ENCODE measurements around the gene SEMA4C. TPM values are rescaled to one million over a fixed set of nuclear protein-coding genes. Genes with fewer than 3 reads are reported as not detected.
"Not testable (repeated sequence)": the region's sequence is repeated elsewhere in the genome, so short reads cannot be mapped to it uniquely, and the experiment has no call there.

Gene SEMA4C
- polyA plus RNA-seq, 1 donor from 2014 or later = 0.58 TPM

- H3K27ac Mint-ChIP-seq = no peak overlapping the region
- H3K27me3 Mint-ChIP-seq = no peaks in the 10 kb centered on the region
- no peaks in the 10 kb centered on the region for H3K36me3 Mint-ChIP-seq
- H3K4me1 Mint-ChIP-seq = peaks cover 10 to 12% (median 12%) of the 10 kb centered on the region in 3 donors
- H3K9me3 Mint-ChIP-seq = no peaks in the 10 kb centered on the region
- H3K4me3 Mint-ChIP-seq = no peak overlapping the region
Measured at GRCh38 chr2:96891591-96892333, 21.9 kb upstream of the SEMA4C start.

GRCh38 chr2:96890726-96891385 lies 21.0 kb upstream of the SEMA4C start:
- no peaks in the 10 kb centered on the region for H3K36me3 Mint-ChIP-seq

DNA sequence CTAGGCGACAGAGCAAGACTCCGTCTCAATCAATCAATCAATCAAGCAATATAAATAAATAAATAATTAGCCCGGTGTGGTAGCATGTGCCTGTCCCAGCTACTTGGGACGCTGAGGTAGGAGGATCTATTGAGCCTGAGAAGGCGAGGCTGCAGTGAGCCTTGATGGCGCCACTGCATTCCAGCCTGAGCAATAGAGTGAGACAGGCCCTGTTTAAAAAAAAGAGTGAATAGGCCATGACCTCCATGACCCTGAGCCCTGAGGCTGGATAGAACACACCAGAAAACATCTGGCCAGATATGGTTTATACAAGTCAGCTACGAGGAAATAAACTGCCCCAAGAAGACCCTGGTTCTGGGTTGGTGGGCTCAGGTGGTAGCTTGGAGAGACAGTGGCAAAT lies 20.4 kb upstream of the SEMA4C start:
- peak overlapping the region in 1 of 3 donors; percentile 23 for H3K27ac Mint-ChIP-seq
- no peaks in the 10 kb centered on the region for H3K36me3 Mint-ChIP-seq
- H3K27me3 Mint-ChIP-seq = no peaks in the 10 kb centered on the region
- no peaks in the 10 kb centered on the region for H3K9me3 Mint-ChIP-seq
- H3K4me1 Mint-ChIP-seq = peaks cover 10 to 12% (median 10%) of the 10 kb centered on the region in 3 donors
- no peak overlapping the region for H3K4me3 Mint-ChIP-seq

More at GRCh38 chr2:96890726-96891385, 21.0 kb upstream of the SEMA4C start:
- Mint-ChIP-seq H3K4me3 (no peak overlapping the region), H3K27me3 (no peaks in the 10 kb centered on the region), H3K27ac (no peak overlapping the region), H3K9me3 (no peaks in the 10 kb centered on the region), H3K4me1 (peaks cover 10 to 12% (median 10%) of the 10 kb centered on the region in 3 donors)

GRCh38 chr2:96889502-96889901 lies 19.6 kb upstream of the SEMA4C start:
- Mint-ChIP-seq H3K4me1 (peaks cover 10 to 12% (median 10%) of the 10 kb centered on the region in 3 donors), H3K4me3 (peak overlapping the region in 1 of 4 donors; percentile 11)
- not testable (repeated sequence) for H3K27ac Mint-ChIP-seq, H3K36me3 Mint-ChIP-seq, H3K27me3 Mint-ChIP-seq, H3K9me3 Mint-ChIP-seq

DNA sequence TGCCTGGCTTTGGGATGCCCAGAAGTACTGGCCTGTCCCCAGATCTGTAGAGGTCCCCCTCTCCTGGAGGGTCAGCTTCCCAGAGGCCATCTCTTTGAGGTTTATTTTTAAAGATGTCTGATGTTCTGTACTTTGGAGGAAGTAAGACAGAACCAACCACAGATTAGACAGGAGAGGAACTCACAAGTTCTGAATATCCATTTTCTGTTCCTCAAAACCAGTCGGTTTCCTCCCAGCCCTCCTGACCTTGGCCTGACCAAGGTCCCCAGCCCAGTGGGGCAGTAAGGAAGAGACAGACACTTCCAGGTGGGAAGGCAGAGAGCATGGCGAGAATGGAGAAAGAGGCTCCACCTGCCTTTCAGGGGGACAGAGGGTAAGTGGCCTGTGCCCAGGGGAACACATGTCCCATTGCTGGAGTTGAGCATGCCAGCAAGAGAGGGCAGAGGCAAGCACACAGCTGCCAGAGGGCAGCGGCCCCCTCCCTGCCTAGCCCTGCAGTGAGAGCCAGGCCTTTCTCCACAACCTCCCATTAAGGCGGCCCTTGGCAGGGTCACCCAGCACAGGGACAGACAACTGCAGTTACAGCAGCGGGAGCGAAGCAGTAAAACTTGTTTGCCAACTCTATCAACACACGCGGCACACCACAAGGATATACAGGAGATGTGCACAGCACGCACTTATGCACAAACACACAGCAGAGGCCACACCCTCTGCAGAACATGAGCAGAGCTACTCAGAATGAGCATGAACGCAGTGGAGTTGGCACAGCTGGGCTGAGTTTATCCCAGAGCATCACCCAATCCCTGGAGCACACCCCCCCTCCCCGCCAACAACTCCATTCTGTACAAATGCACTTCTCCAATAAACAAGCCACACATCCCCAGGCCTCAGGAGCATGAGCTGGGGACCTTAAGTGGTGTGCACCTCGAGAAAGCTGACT lies 18.5 kb upstream of the SEMA4C start:
- Mint-ChIP-seq H3K36me3 (no peaks in the 10 kb centered on the region), H3K27ac (peak overlapping the region; percentile 50 to 94 (median 63)), H3K4me1 (peaks cover 10 to 12% (median 10%) of the 10 kb centered on the region in 3 donors), H3K4me3 (peak overlapping the region in 1 of 4 donors; percentile 63), H3K9me3 (no peaks in the 10 kb centered on the region), H3K27me3 (no peaks in the 10 kb centered on the region)

DNA sequence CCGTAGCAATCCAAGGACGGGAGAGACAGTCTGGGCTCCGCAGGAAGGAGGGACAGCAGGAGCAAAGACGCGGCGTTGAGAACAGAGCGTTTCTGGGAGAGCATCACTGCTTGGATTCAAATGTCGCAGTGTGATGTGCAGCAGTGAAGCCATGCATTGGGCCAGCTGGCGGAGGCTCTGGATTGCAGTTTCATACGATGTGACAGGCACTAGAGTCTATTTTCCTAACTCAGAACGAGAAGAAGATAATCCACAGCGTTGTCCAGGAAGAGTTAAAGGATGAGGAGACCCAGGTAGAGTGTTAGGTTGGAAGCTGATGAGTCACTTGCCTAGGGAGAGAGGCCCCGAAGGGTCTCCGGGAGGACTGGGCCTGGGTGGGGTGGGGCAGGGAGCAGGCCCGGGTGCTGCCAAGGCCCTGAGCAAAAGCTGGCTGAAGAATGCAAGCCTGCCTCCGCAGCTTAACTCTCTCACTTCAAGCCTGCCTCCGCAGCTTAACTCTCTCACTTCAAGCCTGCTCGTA lies 17.7 kb upstream of the SEMA4C start:
- Mint-ChIP-seq H3K4me1 (peaks cover 10 to 12% (median 10%) of the 10 kb centered on the region in 3 donors), H3K27ac (peak overlapping the region in 1 of 3 donors; percentile 94), H3K4me3 (peak overlapping the region in 1 of 4 donors; percentile 80), H3K9me3 (no peaks in the 10 kb centered on the region), H3K27me3 (no peaks in the 10 kb centered on the region), H3K36me3 (no peaks in the 10 kb centered on the region)

DNA sequence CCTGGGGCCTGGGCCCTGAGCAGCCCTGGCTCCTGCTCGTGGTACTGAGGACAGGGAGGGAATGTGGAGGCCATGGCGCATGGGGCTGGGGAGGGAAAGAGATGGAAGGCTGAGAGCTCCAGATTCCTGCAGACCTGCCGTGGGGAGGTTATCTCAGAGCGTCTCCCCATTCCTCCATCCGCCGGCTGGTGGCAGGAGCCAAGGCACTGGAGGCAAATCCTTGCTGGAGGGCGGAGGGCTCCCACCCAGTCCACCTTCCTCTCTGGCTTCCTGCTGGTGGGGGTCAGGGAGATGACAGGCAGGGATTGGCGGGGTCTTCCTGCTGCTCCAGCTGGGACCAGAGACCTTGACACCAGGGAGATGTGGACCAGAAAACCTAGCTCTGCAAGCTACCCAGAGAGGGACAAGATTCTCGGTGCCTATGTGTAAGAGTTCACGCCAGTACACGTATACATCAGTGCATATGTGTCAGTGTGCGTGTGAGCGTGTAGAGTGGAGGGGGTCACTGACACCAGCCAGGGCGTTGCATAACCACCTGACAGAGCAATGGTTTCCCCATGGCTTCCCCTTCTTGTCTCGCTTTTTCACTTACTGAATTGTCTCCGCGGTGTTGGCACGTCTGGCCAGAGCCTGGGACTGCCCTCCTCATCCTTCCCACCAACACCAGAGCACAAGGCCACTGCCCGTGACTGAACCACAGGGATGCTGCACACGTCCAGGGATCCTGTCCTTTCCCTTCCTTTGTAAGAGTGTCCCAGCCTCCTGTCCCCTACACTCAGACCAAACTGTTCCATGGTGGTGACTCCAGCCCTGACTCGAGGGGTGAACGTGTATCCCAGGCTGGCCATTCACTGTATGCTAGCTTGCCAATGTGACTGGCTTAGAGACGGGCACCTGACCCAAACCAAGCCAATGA lies 15.8 kb upstream of the SEMA4C start:
- peaks cover 10 to 12% (median 10%) of the 10 kb centered on the region in 3 donors for H3K4me1 Mint-ChIP-seq
- H3K9me3 Mint-ChIP-seq = no peaks in the 10 kb centered on the region
- H3K36me3 Mint-ChIP-seq = no peaks in the 10 kb centered on the region
- no peak overlapping the region for H3K4me3 Mint-ChIP-seq
- peak overlapping the region in 1 of 3 donors; percentile 73 for H3K27ac Mint-ChIP-seq
- peaks cover 2% of the 10 kb centered on the region for H3K27me3 Mint-ChIP-seq

GRCh38 chr2:96884299-96885094 lies 14.6 kb upstream of the SEMA4C start:
- Mint-ChIP-seq H3K27ac (no peak overlapping the region), H3K4me1 (peaks cover 10 to 12% (median 10%) of the 10 kb centered on the region in 3 donors), H3K4me3 (no peak overlapping the region), H3K27me3 (peaks cover 4% of the 10 kb centered on the region), H3K9me3 (no peaks in the 10 kb centered on the region), H3K36me3 (no peaks in the 10 kb centered on the region)

DNA sequence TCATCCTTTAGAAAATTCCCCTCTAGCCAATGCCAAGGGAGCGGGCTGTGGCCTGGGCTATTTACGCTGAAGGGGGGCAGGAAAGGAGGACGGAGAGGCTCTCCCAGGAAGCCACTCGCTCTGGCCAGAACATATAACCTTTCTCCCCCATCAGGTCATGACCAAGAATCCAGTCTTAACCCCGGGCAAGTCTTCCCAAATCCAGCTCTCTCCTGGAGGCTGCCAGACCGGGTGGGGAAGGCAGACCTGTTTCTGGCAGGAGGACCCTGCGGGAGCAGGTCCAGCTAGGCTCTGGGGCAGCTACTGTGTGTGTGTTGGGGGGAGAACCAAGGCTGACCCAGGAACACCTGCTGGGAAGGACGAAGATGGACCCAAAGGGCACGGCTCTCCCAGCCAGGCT lies 13.4 kb upstream of the SEMA4C start:
- H3K9me3 Mint-ChIP-seq = no peaks in the 10 kb centered on the region
- no peaks in the 10 kb centered on the region for H3K36me3 Mint-ChIP-seq
- H3K4me3 Mint-ChIP-seq = no peak overlapping the region
- peaks cover 5% of the 10 kb centered on the region for H3K27me3 Mint-ChIP-seq
- H3K4me1 Mint-ChIP-seq = peaks cover 8 to 10% (median 8%) of the 10 kb centered on the region in 3 donors
- H3K27ac Mint-ChIP-seq = no peak overlapping the region

DNA sequence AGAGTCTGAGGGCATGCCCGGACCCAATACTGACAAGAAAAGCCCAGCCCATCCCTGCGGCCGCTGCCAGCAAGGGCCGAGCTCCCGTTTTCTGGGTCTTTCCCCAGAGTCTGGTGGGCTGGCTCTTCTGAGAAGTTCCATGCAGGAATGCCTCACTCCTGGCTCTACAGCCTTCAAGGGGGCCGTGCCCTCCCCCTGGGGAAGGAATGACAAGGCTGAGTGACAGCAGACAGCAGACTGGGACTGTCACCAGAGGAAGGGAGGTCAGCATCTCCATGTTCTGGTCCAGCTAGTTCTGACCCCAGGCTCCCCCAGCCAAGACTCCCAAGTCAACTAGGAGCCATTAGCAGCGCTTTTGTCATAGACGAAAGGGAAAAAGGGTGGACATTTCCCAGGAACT lies 13.0 kb upstream of the SEMA4C start:
- Mint-ChIP-seq H3K4me3 (no peak overlapping the region), H3K9me3 (no peaks in the 10 kb centered on the region), H3K27ac (no peak overlapping the region), H3K4me1 (peaks cover 4 to 6% (median 5%) of the 10 kb centered on the region in 3 donors), H3K27me3 (peaks cover 7% of the 10 kb centered on the region), H3K36me3 (no peaks in the 10 kb centered on the region)

- H3K4me3 Mint-ChIP-seq = no peak overlapping the region
- peaks cover 0 to 2% (median under 1%) of the 10 kb centered on the region in 3 donors for H3K4me1 Mint-ChIP-seq
- peaks cover 8% of the 10 kb centered on the region for H3K27me3 Mint-ChIP-seq
- no peaks in the 10 kb centered on the region for H3K9me3 Mint-ChIP-seq
- no peaks in the 10 kb centered on the region for H3K36me3 Mint-ChIP-seq
- H3K27ac Mint-ChIP-seq = no peak overlapping the region
Measured at GRCh38 chr2:96882230-96882629, 12.3 kb upstream of the SEMA4C start.

- H3K4me1 Mint-ChIP-seq = no peaks in the 10 kb centered on the region
- H3K36me3 Mint-ChIP-seq = no peaks in the 10 kb centered on the region
- no peak overlapping the region for H3K27ac Mint-ChIP-seq
- no peaks in the 10 kb centered on the region for H3K9me3 Mint-ChIP-seq
- H3K27me3 Mint-ChIP-seq = peaks cover 8% of the 10 kb centered on the region
- H3K4me3 Mint-ChIP-seq = no peak overlapping the region
Measured at GRCh38 chr2:96881349-96882195, 11.7 kb upstream of the SEMA4C start.
